NT2/D1 (cell line): ENCODE measurements around the gene ETV5.

Experiments
- DNase-seq: peaks from one replicate; pipeline ENCODE4 v3.0.0-alpha.2; 2011; ENCODE audit warnings: low read depth, low spot score
- H3K27me3 ChIP-seq: 2 replicates; pipeline ENCODE4 v1.6.0; 2011; ENCODE audit warnings: mild to moderate bottlenecking; ENCODE audit not compliant: insufficient read length, insufficient read depth
- H3K36me3 ChIP-seq: 2 replicates; pipeline ENCODE4 v1.6.1; 2011; ENCODE audit warnings: mild to moderate bottlenecking, low read length, mixed read lengths; ENCODE audit not compliant: insufficient read depth, insufficient read length
- H3K4me1 ChIP-seq: 2 replicates; pipeline ENCODE4 v1.5.1; 2011; ENCODE audit not compliant: insufficient read depth, insufficient read length
- H3K4me3 ChIP-seq: 2 replicates; pipeline ENCODE4 v1.5.1; 2011; ENCODE audit warnings: low read depth; ENCODE audit not compliant: insufficient read length
- H3K9ac ChIP-seq: 2 replicates; pipeline ENCODE4 v1.6.0; 2011; ENCODE audit warnings: low read depth; ENCODE audit not compliant: insufficient read length
- H3K9me3 ChIP-seq: 2 replicates; pipeline ENCODE4 v1.5.1; 2011; ENCODE audit warnings: mild to moderate bottlenecking, low read length; ENCODE audit not compliant: insufficient read depth
- SUZ12 ChIP-seq: IDR thresholded peaks from 2 replicates; pipeline ENCODE4 v1.6.1; 2011; ENCODE audit not compliant: insufficient read length, insufficient read depth; ENCODE audit errors: extremely low read depth
- YY1 ChIP-seq: IDR thresholded peaks from 2 replicates; pipeline ENCODE4 v1.6.1; 2011; ENCODE audit not compliant: insufficient read length, insufficient read depth
- ZNF274 ChIP-seq: IDR thresholded peaks from 2 replicates; pipeline ENCODE4 v1.6.1; 2011; ENCODE audit warnings: mild to moderate bottlenecking, low read depth, low read length

ETV5 gene

DNA sequence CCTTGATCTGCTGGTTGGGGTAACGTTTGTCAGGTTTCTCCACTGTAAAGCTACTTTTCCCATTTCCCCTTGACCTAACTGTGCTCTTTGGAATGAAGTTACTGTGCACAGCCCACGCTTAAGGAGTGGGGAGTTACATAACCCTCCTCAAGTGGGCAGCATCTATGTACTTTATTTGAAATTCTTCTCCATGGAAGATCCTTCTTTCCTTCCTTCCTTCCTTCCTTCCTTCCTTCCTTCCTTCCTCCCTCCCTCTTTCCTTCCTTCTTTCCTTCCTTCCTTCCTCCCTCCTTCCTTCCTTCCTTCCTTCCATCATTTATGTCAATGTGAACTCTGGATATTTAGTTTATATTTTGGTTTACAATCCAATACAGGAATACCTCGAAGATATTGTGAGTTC lies 94.0 kb downstream of the ETV5 start:
- Histone ChIP-seq H3K9ac (no peak overlapping the region), H3K9me3 (peaks cover 13% of the 10 kb centered on the region; the same call in 1 of the 2 replicates), H3K27me3 (no peaks in the 10 kb centered on the region), H3K4me3 (no peak overlapping the region), H3K36me3 (no peaks in the 10 kb centered on the region), H3K4me1 (no peaks in the 10 kb centered on the region)
- no peak for DNase-seq
- TF ChIP-seq SUZ12 = no peak
- no peak for TF ChIP-seq YY1
- TF ChIP-seq ZNF274 = no peak

- H3K36me3 ChIP-seq = no peaks in the 10 kb centered on the region
- H3K4me1 ChIP-seq = no peaks in the 10 kb centered on the region
- no peak for DNase-seq
- H3K9me3 ChIP-seq = peaks cover 13% of the 10 kb centered on the region; the same call in 1 of the 2 replicates
- TF ChIP-seq SUZ12 = no peak
- H3K4me3 ChIP-seq = no peak overlapping the region
- H3K9ac ChIP-seq = no peak overlapping the region
- H3K27me3 ChIP-seq = no peaks in the 10 kb centered on the region
Observed at GRCh38 chr3:186013312-186013711, 95.6 kb downstream of the ETV5 start.

DNA sequence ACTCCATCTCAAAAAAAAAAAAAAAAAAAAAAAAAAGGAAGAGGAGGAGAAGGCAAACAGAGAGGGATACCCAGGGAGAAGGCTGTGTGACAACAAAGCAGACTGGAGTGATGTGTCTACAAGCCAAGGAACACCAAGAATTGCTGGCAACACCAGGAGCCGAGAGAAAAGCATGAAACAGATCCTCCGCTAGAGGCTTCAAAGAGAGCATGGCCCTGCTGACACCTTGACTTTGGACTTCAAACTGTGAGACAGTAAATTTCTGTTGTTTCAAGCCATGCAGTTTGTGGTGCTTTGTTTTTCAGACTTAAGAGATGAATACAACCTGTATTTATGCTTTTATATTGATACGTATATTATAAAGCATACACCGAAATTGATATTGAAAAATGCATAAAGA lies 96.8 kb downstream of the ETV5 start:
- Histone ChIP-seq H3K9ac (no peak overlapping the region), H3K27me3 (no peaks in the 10 kb centered on the region), H3K36me3 (no peaks in the 10 kb centered on the region), H3K4me1 (no peaks in the 10 kb centered on the region), H3K4me3 (no peak overlapping the region), H3K9me3 (peaks cover 13% of the 10 kb centered on the region; the same call in 1 of the 2 replicates)
- TF ChIP-seq ZNF274 (no peak), YY1 (no peak), SUZ12 (no peak)
- DNase-seq = no peak

GRCh38 chr3:186004671-186005070 lies 104.2 kb downstream of the ETV5 start:
- H3K9me3 ChIP-seq = no peaks in the 10 kb centered on the region
- no peaks in the 10 kb centered on the region for H3K36me3 ChIP-seq
- TF ChIP-seq ZNF274 = no peak
- TF ChIP-seq YY1 = no peak
- no peaks in the 10 kb centered on the region for H3K27me3 ChIP-seq
- H3K9ac ChIP-seq = no peak overlapping the region
- no peak overlapping the region for H3K4me3 ChIP-seq
- H3K4me1 ChIP-seq = no peaks in the 10 kb centered on the region
- DNase-seq = no peak

- H3K27me3 ChIP-seq = no peaks in the 10 kb centered on the region
- no peaks in the 10 kb centered on the region for H3K4me1 ChIP-seq
- DNase-seq = no peak
- TF ChIP-seq SUZ12 (no peak), YY1 (no peak)
- no peak overlapping the region for H3K4me3 ChIP-seq
- no peaks in the 10 kb centered on the region for H3K36me3 ChIP-seq
- H3K9ac ChIP-seq = no peak overlapping the region
- H3K9me3 ChIP-seq = no peaks in the 10 kb centered on the region
Observed at GRCh38 chr3:186004209-186004608, 104.7 kb downstream of the ETV5 start.

GRCh38 chr3:186003610-186004009 lies 105.3 kb downstream of the ETV5 start:
- no peak overlapping the region for H3K4me3 ChIP-seq
- H3K9ac ChIP-seq = no peak overlapping the region
- H3K4me1 ChIP-seq = no peaks in the 10 kb centered on the region
- H3K9me3 ChIP-seq = no peaks in the 10 kb centered on the region
- TF ChIP-seq SUZ12 (no peak), ZNF274 (no peak), YY1 (no peak)
- no peaks in the 10 kb centered on the region for H3K27me3 ChIP-seq
- H3K36me3 ChIP-seq = no peaks in the 10 kb centered on the region
- DNase-seq = no peak

- Histone ChIP-seq H3K9me3 (no peaks in the 10 kb centered on the region), H3K27me3 (no peaks in the 10 kb centered on the region), H3K4me3 (no peak overlapping the region), H3K36me3 (no peaks in the 10 kb centered on the region), H3K9ac (no peak overlapping the region), H3K4me1 (no peaks in the 10 kb centered on the region)
- TF ChIP-seq SUZ12 (no peak), ZNF274 (no peak), YY1 (no peak)
- peak; percentile 38 for DNase-seq
Observed at GRCh38 chr3:186002884-186003472, 105.9 kb downstream of the ETV5 start.

DNA sequence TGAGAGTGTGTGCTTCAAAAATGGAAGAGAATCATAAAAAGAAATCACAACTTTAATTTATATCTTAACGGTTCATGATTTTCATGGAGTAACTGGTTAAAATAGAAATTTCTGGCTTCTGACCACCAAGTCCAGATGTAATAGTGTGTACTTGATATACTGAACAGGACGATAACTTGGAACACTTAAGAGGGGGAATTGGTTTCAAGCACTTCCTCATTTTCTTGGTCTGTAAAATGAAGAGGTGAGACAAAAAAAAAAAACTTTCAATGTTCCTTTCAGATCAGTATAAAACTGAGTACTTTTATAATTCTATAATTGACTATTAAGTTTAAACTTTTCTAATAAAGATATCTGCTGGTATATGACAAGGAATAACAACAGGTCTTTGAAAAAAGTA lies 107.0 kb downstream of the ETV5 start:
- Histone ChIP-seq H3K27me3 (no peaks in the 10 kb centered on the region), H3K36me3 (no peaks in the 10 kb centered on the region), H3K4me1 (no peaks in the 10 kb centered on the region), H3K4me3 (no peak overlapping the region), H3K9ac (no peak overlapping the region), H3K9me3 (no peaks in the 10 kb centered on the region)
- no peak for DNase-seq
- no peak for TF ChIP-seq SUZ12
- no peak for TF ChIP-seq ZNF274
- no peak for TF ChIP-seq YY1
